ENCODE measurements around the gene AASDHPPT.
A peak's percentile ranks its signal among the peaks of the same experiment; 100 is the strongest.

AASDHPPT gene

GRCh38 chr11:106063009-106063408, 14.5 kb upstream of the AASDHPPT start:
- no peak for DNase-seq (ENCODE audit: low read depth in 2 of 2)
- no peak for TF ChIP-seq CTCF (IDR thresholded peaks at IDR 0.05; ENCODE audit: low read depth, low read length)
- no peak overlapping the region for H3K4me3 ChIP-seq (replicated peaks in 1 of 2; ENCODE audit: low read depth in 2 of 2, low read length in 2 of 2)

DNA sequence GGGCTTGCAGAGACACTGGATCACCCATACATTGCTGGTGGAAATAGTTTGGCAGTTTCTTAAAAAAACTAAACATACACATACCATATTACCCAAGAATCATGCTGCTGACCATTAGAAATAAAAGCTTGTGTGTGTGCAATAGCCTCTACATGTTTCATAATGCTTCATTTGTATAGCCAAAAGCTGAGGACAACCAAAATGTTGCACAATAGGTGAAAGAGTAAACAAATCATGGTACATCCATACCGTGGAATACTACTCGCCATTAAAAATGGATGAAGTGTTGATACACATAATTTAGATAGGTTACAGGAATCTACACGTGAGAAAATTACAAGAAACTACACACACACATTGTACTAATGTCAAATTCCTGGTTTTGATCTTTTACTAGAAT, 6.9 kb upstream of the AASDHPPT start:
- no peak for TF ChIP-seq CTCF (IDR thresholded peaks at IDR 0.05; ENCODE audit: low read depth, low read length)
- H3K4me3 ChIP-seq (replicated peaks in 1 of 2; ENCODE audit: low read depth in 2 of 2, low read length in 2 of 2): no peak overlapping the region
- DNase-seq (ENCODE audit: low read depth in 2 of 2): peak; percentile 4 to 43

GRCh38 chr11:106072804-106073203, 4.7 kb upstream of the AASDHPPT start:
- TF ChIP-seq CTCF (IDR thresholded peaks at IDR 0.05; ENCODE audit: low read depth, low read length): no peak
- no peak for DNase-seq (ENCODE audit: low read depth in 2 of 2)
- no peak overlapping the region for H3K4me3 ChIP-seq (replicated peaks in 1 of 2; ENCODE audit: low read depth in 2 of 2, low read length in 2 of 2)

GRCh38 chr11:106076171-106076918, 1.1 kb upstream of the AASDHPPT start:
- TF ChIP-seq CTCF (IDR thresholded peaks at IDR 0.05; ENCODE audit: low read depth, low read length): no peak
- H3K4me3 ChIP-seq (replicated peaks in 1 of 2; ENCODE audit: low read depth in 2 of 2, low read length in 2 of 2): peak overlapping the region; percentile 89 to 92
- no peak for DNase-seq (ENCODE audit: low read depth in 2 of 2)

GRCh38 chr11:106076919-106077608, 398 bp upstream of the AASDHPPT start, which contains the start of gene KBTBD3:
Gene KBTBD3, minus strand, starts transcription at chr11:106077347. Its CDS starts 18,250 bp downstream, at chr11:106059097.
- peak; percentile 99 to 100 for DNase-seq (ENCODE audit: low read depth in 2 of 2)
- H3K4me3 ChIP-seq (replicated peaks in 1 of 2; ENCODE audit: low read depth in 2 of 2, low read length in 2 of 2): peak within 1 kb of the TSS; percentile 89 to 92
- peak; percentile 42 for TF ChIP-seq CTCF (IDR thresholded peaks at IDR 0.05; ENCODE audit: low read depth, low read length)

DNA sequence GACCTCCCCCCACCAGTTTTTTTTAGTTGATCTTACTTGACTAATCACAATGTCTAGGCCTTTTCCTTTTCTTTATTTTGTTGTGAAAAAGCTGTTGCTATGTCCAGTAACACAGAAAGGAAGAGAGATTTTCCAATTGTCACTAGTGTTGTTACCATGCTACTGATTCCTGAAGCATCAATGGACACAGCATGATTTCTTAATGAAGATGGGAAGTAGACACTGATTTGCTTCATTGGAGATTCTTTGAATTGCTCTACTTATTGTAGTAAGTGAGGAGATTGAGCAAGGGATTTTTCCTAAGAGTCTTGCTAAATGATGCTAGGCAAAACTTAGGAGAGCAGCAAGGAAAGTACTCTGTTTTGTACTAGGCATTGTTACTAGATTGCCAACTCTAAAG, 4.6 kb downstream of the AASDHPPT start:
- DNase-seq (ENCODE audit: low read depth in 2 of 2): no peak
- no peak for TF ChIP-seq CTCF (IDR thresholded peaks at IDR 0.05; ENCODE audit: low read depth, low read length)
- H3K4me3 ChIP-seq (replicated peaks in 1 of 2; ENCODE audit: low read depth in 2 of 2, low read length in 2 of 2): no peak overlapping the region

Data from cardiac fibroblast (primary cell).